MM.1S (cell line): ENCODE data around the gene TAF9B.
"Not testable (repeated sequence)": the region's sequence is repeated elsewhere in the genome, so short reads cannot be mapped to it uniquely, and the experiment has no call there.

Experiments
- EZH2 ChIP-seq: fragments of 300-600 bp; sonication (generic); optimal IDR thresholded peaks from 2 replicates; pipeline ENCODE3; 2017; ENCODE audit warnings: low read depth, mild to moderate bottlenecking, antibody characterized with exemption, low read length, mixed read lengths
- TF ChIP-seq, protein P1 (sequence below): fragments of 300-600 bp; sonication (generic); IDR thresholded peaks from 2 replicates; pipeline ENCODE4 v1.5.1; 2016; ENCODE audit warnings: antibody characterized with exemption, low read length, mixed read lengths

DNA sequence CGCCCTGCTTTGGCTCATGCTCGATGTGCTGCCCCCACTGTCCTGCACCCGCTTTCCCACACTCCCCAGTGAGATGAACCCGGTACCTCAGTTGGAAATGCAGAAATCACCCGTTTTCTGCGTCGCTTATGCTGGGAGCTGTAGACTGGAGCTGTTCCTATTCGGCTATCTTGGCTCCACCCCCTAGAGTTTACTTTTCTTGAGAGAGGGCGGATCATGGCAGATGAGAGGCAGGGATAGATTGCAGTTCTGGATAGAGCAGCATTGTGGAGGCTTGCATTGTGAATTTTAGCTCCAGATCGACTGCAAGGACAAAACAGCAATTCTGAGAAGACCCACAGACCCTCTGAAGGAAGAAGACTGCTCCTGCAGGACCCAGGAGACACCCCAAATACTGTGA, 18.4 kb upstream of the TAF9B start:
- TF ChIP-seq, protein P1, sequence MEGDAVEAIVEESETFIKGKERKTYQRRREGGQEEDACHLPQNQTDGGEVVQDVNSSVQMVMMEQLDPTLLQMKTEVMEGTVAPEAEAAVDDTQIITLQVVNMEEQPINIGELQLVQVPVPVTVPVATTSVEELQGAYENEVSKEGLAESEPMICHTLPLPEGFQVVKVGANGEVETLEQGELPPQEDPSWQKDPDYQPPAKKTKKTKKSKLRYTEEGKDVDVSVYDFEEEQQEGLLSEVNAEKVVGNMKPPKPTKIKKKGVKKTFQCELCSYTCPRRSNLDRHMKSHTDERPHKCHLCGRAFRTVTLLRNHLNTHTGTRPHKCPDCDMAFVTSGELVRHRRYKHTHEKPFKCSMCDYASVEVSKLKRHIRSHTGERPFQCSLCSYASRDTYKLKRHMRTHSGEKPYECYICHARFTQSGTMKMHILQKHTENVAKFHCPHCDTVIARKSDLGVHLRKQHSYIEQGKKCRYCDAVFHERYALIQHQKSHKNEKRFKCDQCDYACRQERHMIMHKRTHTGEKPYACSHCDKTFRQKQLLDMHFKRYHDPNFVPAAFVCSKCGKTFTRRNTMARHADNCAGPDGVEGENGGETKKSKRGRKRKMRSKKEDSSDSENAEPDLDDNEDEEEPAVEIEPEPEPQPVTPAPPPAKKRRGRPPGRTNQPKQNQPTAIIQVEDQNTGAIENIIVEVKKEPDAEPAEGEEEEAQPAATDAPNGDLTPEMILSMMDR: not testable (repeated sequence)
- TF ChIP-seq EZH2: not testable (repeated sequence)
